HEK293 (cell line): ENCODE results near the gene LIN37.

Experiments used
- CTCF ChIA-PET: fragments of 350-600 bp; formaldehyde crosslinking; extraction: SDS; loops from one replicate; lab custom pipeline; 2021; ENCODE audit warnings: antibody characterized with exemption; lab: Yijun Ruan, JAX
- POLR2A ChIA-PET: fragments of 300-600 bp; formaldehyde crosslinking; extraction: SDS; loops from one replicate; lab custom pipeline; 2020; ENCODE audit warnings: antibody characterized with exemption, inconsistent platforms; lab: Yijun Ruan, JAX
- H3K27ac ChIP-seq: fragments of 200-500 bp; sonication (Bioruptor generic); 2 replicates; pipeline ENCODE4 v1.5.1; 2014; ENCODE audit warnings: low read depth, low read length, control low read depth, inconsistent platforms; ENCODE audit errors: extremely low read depth
- H3K36me3 ChIP-seq, 2 experiments: fragments of 200-500 bp in 1 of 2; sonication (Bioruptor generic) in 1 of 2; 1 replicate in 1 of 2; 2 replicates in 1 of 2; pipeline ENCODE4 v1.5.1; 2014 to 2017; ENCODE audit warnings: inconsistent platforms in 2 of 2, low read length in 2 of 2; ENCODE audit not compliant: control insufficient read depth in 2 of 2, insufficient read depth in 1 of 2
- H3K4me1 ChIP-seq: fragments of 200-500 bp; sonication (Bioruptor generic); 2 replicates; pipeline ENCODE4 v1.5.1; 2014; ENCODE audit warnings: mild to moderate bottlenecking, low read length, inconsistent platforms; ENCODE audit not compliant: control insufficient read depth, insufficient read depth
- H3K4me3 ChIP-seq: 2 replicates; pipeline ENCODE4 v1.5.1; 2011; ENCODE audit warnings: low read depth, mild to moderate bottlenecking, control low read depth, low read length, moderate library complexity
- H3K9me3 ChIP-seq: fragments of 200-500 bp; sonication (Bioruptor generic); 2 replicates; pipeline ENCODE4 v1.5.1; 2014; ENCODE audit warnings: low read depth, low read length, inconsistent platforms; ENCODE audit not compliant: control insufficient read depth, insufficient read depth
- EGR2 ChIP-seq: fragments of 450-650 bp; formaldehyde crosslinking; IDR thresholded peaks from 2 replicates; pipeline ENCODE4 v1.5.1; 2016; ENCODE audit warnings: low read depth, missing biosample characterization, missing genetic modification characterization
- GLIS1 ChIP-seq: fragments of 450-650 bp; formaldehyde crosslinking; IDR thresholded peaks from 2 replicates; pipeline ENCODE4 v1.5.1; 2016; ENCODE audit warnings: missing biosample characterization, missing genetic modification characterization
- GLIS2 ChIP-seq: fragments of 450-650 bp; formaldehyde crosslinking; IDR thresholded peaks from 2 replicates; pipeline ENCODE4 v1.5.1; 2016; ENCODE audit warnings: missing biosample characterization, missing genetic modification characterization
- HOXC10 ChIP-seq: sonication (generic); formaldehyde crosslinking; IDR thresholded peaks from 2 replicates; pipeline ENCODE4 v1.8.1; 2023; ENCODE audit warnings: mild to moderate bottlenecking, missing genetic modification reagents
- HOXD13 ChIP-seq: sonication (generic); formaldehyde crosslinking; IDR thresholded peaks from 2 replicates; pipeline ENCODE4 v1.8.0; 2022; ENCODE audit warnings: missing genetic modification reagents, borderline replicate concordance
- KLF1 ChIP-seq: fragments of 450-650 bp; formaldehyde crosslinking; IDR thresholded peaks from 2 replicates; pipeline ENCODE4 v1.5.1; 2016; ENCODE audit warnings: missing biosample characterization, missing genetic modification characterization
- KLF8 ChIP-seq: fragments of 450-650 bp; formaldehyde crosslinking; IDR thresholded peaks from 2 replicates; pipeline ENCODE4 v1.5.1; 2016; ENCODE audit warnings: missing biosample characterization, missing genetic modification characterization
- MYNN ChIP-seq: fragments of 450-650 bp; formaldehyde crosslinking; IDR thresholded peaks from 2 replicates; pipeline ENCODE4 v1.5.1; 2016; ENCODE audit warnings: missing biosample characterization, missing genetic modification characterization, borderline replicate concordance
- SALL2 ChIP-seq: fragments of 450-650 bp; formaldehyde crosslinking; IDR thresholded peaks from 2 replicates; pipeline ENCODE4 v1.5.0; 2017; ENCODE audit warnings: missing biosample characterization, mild to moderate bottlenecking, missing genetic modification characterization, borderline replicate concordance
- ZBTB21 ChIP-seq: fragments of 450-650 bp; formaldehyde crosslinking; IDR thresholded peaks from 2 replicates; pipeline ENCODE4 v1.5.1; 2017; ENCODE audit warnings: missing biosample characterization, missing genetic modification characterization
- ZBTB7A ChIP-seq: fragments of 450-650 bp; formaldehyde crosslinking; IDR thresholded peaks from 2 replicates; pipeline ENCODE4 v1.5.1; 2016; ENCODE audit warnings: low read depth, missing biosample characterization, missing genetic modification characterization
- ZBTB8A ChIP-seq: fragments of 450-650 bp; formaldehyde crosslinking; IDR thresholded peaks from 2 replicates; pipeline ENCODE4 v1.5.1; 2016; ENCODE audit warnings: missing biosample characterization, missing genetic modification characterization
- ZFHX2 ChIP-seq: fragments of 450-650 bp; formaldehyde crosslinking; conservative IDR thresholded peaks from 2 replicates; pipeline ENCODE4 v1.5.1; 2016; ENCODE audit warnings: missing biosample characterization, missing genetic modification characterization
- ZIC2 ChIP-seq: fragments of 450-650 bp; formaldehyde crosslinking; IDR thresholded peaks from 2 replicates; pipeline ENCODE4 v1.5.1; 2016; ENCODE audit warnings: missing biosample characterization, missing genetic modification characterization
- ZNF175 ChIP-seq: fragments of 450-650 bp; formaldehyde crosslinking; IDR thresholded peaks from 2 replicates; pipeline ENCODE4 v1.5.1; 2016; ENCODE audit warnings: missing biosample characterization, missing genetic modification characterization
- ZNF184 ChIP-seq: fragments of 450-650 bp; IDR thresholded peaks from 2 replicates; pipeline ENCODE4 v1.5.1; 2018; ENCODE audit warnings: missing biosample characterization, mild to moderate bottlenecking, missing genetic modification characterization
- ZNF354C ChIP-seq: fragments of 450-650 bp; formaldehyde crosslinking; IDR thresholded peaks from 2 replicates; pipeline ENCODE4 v1.5.1; 2016; ENCODE audit warnings: missing biosample characterization, missing genetic modification characterization, low read depth, borderline replicate concordance
- ZNF391 ChIP-seq: fragments of 450-650 bp; formaldehyde crosslinking; IDR thresholded peaks from 2 replicates; pipeline ENCODE4 v1.5.1; 2016; ENCODE audit warnings: low read depth, missing biosample characterization, missing genetic modification characterization, borderline replicate concordance
- ZNF404 ChIP-seq: fragments of 450-650 bp; formaldehyde crosslinking; IDR thresholded peaks from 2 replicates; pipeline ENCODE4 v1.5.1; 2017; ENCODE audit warnings: missing biosample characterization, missing genetic modification characterization
- ZNF701 ChIP-seq: fragments of 450-650 bp; formaldehyde crosslinking; IDR thresholded peaks from 2 replicates; pipeline ENCODE4 v1.5.1; 2016; ENCODE audit warnings: missing biosample characterization, missing genetic modification characterization
- ZNF837 ChIP-seq: fragments of 450-650 bp; formaldehyde crosslinking; IDR thresholded peaks from 2 replicates; pipeline ENCODE4 v1.5.1; 2016; ENCODE audit warnings: missing biosample characterization, missing genetic modification characterization
- TF ChIP-seq, protein P1 (sequence below): fragments of 450-650 bp; formaldehyde crosslinking; IDR thresholded peaks from 2 replicates; pipeline ENCODE4; 2016; ENCODE audit warnings: missing biosample characterization, missing genetic modification characterization

The LIN37 gene

DNA sequence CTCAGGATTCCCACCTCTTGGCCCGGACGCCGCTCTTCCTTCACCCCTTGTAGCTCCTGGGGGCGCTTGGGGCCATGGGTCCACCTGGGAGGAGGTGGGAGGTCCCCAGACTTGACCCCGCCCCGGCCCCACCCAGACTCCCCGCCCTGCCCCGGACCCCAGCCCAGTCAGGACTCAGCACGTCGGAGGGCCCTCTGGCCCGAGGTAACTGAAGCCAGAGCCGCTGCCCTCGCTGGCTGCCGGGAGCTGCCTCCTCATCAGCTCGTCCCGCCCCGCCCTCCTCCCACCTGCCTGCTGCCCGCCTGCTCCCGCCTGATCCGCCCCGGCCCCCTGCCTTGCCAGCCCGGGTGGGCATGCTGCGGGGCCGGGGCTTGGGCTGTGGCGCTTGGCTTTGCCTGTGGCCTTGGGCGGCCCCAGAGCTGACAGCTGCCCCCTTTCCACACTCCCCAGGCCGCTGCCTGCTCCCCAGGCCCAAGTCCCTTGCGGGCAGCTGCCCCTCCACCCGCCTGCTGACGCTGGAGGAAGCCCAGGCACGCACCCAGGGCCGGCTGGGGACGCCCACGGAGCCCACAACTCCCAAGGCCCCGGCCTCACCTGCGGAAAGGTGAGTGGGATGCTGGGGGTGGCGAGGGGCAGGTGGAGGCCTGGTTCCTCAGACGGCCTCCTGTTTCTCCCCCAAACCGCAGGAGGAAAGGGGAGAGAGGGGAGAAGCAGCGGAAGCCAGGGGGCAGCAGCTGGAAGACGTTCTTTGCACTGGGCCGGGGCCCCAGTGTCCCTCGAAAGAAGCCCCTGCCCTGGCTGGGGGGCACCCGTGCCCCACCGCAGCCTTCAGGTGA, 36.3 kb downstream of the LIN37 start:
- ChIA-PET CTCF (interaction anchor here (0.6 to 0.7 kb wide), 2 partner anchors 12 to 92 kb away, joined by 3 read pairs; no protein-coding TSS in a partner anchor), POLR2A (interaction anchor here (0.7 to 1.1 kb wide), 4 partner anchors 17 to 39 kb away, joined by 3 to 8 read pairs (median 4); partner anchors contain the start of genes LIN37, PSENEN and U2AF1L4)
- Histone ChIP-seq H3K4me3 (no peak overlapping the region), H3K36me3 (peaks cover 32 to 33% of the 10 kb centered on the region in 2 experiments), H3K4me1 (no peaks in the 10 kb centered on the region), H3K9me3 (no peaks in the 10 kb centered on the region), H3K27ac (no peak overlapping the region)
- peak; percentile 78 for TF ChIP-seq KLF1
- TF ChIP-seq EGR2, result peak; percentile 65
- TF ChIP-seq ZBTB8A (tag by site-specific recombination), result no peak
- TF ChIP-seq ZFHX2, result peak; percentile 74
- TF ChIP-seq KLF8 (tag by site-specific recombination), result peak; percentile 57; the same call in 1 of the 2 replicates

- no peaks in the 10 kb centered on the region for H3K9me3 ChIP-seq
- H3K4me3 ChIP-seq, result no peak overlapping the region
- no peaks in the 10 kb centered on the region for H3K4me1 ChIP-seq
- TF ChIP-seq ZNF837 (tag by site-specific recombination), result no peak
- TF ChIP-seq ZBTB21 (tag by site-specific recombination), result no peak
- no peak for TF ChIP-seq ZNF354C (tag by site-specific recombination)
- TF ChIP-seq MYNN (tag by site-specific recombination), result no peak
- TF ChIP-seq HOXC10, result no peak
- no peak for TF ChIP-seq ZBTB7A
- no peak for TF ChIP-seq SALL2 (tag by site-specific recombination)
- TF ChIP-seq, protein P1, sequence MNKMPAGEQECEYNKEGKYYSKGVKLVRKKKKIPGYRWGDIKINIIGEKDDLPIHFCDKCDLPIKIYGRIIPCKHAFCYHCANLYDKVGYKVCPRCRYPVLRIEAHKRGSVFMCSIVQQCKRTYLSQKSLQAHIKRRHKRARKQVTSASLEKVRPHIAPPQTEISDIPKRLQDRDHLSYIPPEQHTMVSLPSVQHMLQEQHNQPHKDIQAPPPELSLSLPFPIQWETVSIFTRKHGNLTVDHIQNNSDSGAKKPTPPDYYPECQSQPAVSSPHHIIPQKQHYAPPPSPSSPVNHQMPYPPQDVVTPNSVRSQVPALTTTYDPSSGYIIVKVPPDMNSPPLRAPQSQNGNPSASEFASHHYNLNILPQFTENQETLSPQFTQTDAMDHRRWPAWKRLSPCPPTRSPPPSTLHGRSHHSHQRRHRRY, result no peak
- no peak for TF ChIP-seq HOXD13 (CRISPR knock-in tag)
- POLR2A ChIA-PET, result interaction anchor here (0.6 to 1.6 kb wide), 3 partner anchors 37 to 90 kb away, joined by 3 to 8 read pairs (median 5); partner anchors contain the start of gene LIN37
- H3K36me3 ChIP-seq, result peaks cover 27 to 28% of the 10 kb centered on the region in 2 experiments
- CTCF ChIA-PET, result interaction anchor here (0.7 kb wide), 1 partner anchor 11 kb away, joined by 3 read pairs; no protein-coding TSS in a partner anchor
- H3K27ac ChIP-seq, result peak overlapping the region; percentile 16; the same call in 1 of the 2 replicates
Observed at GRCh38 chr19:35785339-35785627, 36.9 kb downstream of the LIN37 start.

GRCh38 chr19:35786299-35787160, 38.2 kb downstream of the LIN37 start:
- ChIA-PET POLR2A (interaction anchor here (1.6 kb wide), 1 partner anchor 46 kb away, joined by 5 read pairs; no protein-coding TSS in a partner anchor), CTCF (interaction anchor here (0.6 kb wide), 3 partner anchors 11 to 719 kb away, joined by 3 to 4 read pairs (median 3); no protein-coding TSS in a partner anchor)
- Histone ChIP-seq H3K4me3 (no peak overlapping the region), H3K27ac (no peak overlapping the region), H3K4me1 (no peaks in the 10 kb centered on the region), H3K36me3 (peaks cover 15 to 21% of the 10 kb centered on the region in 2 experiments), H3K9me3 (no peaks in the 10 kb centered on the region)
- peak; percentile 17; the same call in 1 of the 2 replicates for TF ChIP-seq GLIS1
- TF ChIP-seq GLIS2 (tag by site-specific recombination), result peak; percentile 46; the same call in 1 of the 2 replicates
- TF ChIP-seq ZNF184 (tag by site-specific recombination), result no peak
- TF ChIP-seq ZIC2 (tag by site-specific recombination), result peak; percentile 84
- no peak for TF ChIP-seq ZNF701 (tag by site-specific recombination)
- no peak for TF ChIP-seq ZNF175 (tag by site-specific recombination)
- no peak for TF ChIP-seq ZNF391 (tag by site-specific recombination)
- TF ChIP-seq ZNF404, result no peak
